ENCODE measurements around the gene MCTP2. TPM values are rescaled to one million over a fixed set of nuclear protein-coding genes. Genes with fewer than 3 reads are reported as not detected.

Gene MCTP2
- total RNA-seq: 2.9 and 3.2 TPM in 2 replicates

DNA sequence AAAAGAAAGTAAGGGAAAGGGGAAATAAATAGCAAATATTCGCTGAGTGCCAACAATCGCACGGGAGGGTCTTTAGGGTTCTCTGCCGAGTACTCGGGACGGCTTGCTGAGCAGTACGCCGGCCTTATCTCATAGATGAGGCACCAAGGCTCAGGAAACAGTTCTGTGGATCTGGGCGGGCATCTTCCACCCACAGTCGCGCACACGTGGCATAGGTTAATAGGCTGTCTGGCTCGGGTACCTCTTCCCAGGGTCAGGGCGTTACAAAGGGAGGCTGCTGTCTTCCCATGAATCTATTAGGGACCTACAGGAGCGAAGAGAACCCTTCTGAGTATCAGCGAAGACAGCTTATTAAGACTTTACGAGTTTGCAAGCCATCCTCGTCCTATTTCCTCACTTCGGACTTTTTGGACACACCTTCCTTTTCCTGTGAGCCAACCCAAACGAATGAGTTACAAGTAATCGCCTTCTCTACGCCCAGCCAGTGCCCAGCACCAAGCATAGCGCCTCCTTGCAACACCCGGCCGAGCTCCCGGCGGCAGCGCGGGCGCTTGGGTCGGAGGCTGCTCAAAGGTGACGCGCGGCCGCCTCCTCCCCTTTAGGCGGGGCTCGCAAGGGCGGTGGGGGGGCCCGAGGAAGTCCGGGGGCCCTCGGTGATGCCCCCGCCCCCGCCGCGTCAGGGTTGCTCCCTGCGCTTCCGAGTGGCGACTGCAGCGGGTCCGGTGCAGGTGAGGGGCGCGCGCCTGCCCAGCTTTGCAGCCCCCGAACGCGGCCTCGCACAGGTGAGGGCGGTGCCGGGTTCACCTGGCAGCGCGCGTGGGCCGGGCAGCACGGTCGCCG lies at the start of gene MCTP2:
TSS of gene MCTP2 (plus strand) at position 679 of the 840 bp plus-strand sequence. CDS start 66,705 bp downstream, outside the sequence.

All from vein endothelial cell (primary cell).